Adrenal gland (tissue), 5 donors: Measurements from ENCODE around the gene CYREN.

Experiments
- CTCF ChIP-seq, 6 experiments: fragments of 450-650 bp in 4 of 6; fragments of 200-600 bp in 2 of 6; sonication (generic) in 1 of 6; IDR thresholded peaks; 1 replicate in 5 of 6; 2 replicates in 1 of 6; pipeline versions ENCODE4 v1.5.1 to v1.8.0; 2016 to 2021; ENCODE audit warnings: antibody characterized with exemption in 6 of 6, mild to moderate bottlenecking in 2 of 6, moderate library complexity in 1 of 6
- POLR2A ChIP-seq, 2 donors: fragments of 450-650 bp; IDR thresholded peaks; one replicate each; pipeline ENCODE4 v1.6.1; 2017; ENCODE audit warnings: antibody characterized with exemption in 2 of 2, mild to moderate bottlenecking in 2 of 2, moderate library complexity in 1 of 2
- donor health status: DM: no; HTN: no; CAD: no.

DNA sequence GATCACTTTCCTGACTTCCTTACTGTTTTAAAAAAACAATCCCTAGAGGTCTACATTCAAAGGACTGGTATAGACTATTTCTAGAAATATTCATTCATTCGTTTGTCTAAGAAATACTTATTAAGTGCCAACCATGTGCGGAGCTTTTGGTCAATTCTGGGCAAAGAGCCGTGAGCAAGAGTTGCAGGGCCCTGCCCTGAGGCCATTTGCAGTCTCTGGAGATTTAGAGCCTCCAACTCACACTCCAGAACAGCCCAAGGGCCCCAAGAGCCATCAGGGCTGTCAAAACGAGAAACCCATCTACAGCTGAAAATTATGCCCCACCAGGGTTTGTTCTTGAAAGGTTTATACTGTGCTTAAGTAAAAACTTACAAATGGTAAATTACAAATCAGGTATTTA, 24.6 kb upstream of the CYREN start:
- no peak for TF ChIP-seq POLR2A (IDR thresholded peaks at IDR 0.05)
- no peak for TF ChIP-seq CTCF (IDR thresholded peaks at IDR 0.05)
